ENCODE data around the gene RPRML.
"Not testable (repeated sequence)": the region's sequence is repeated elsewhere in the genome, so short reads cannot be mapped to it uniquely, and the experiment has no call there.

Gene RPRML

GRCh38 chr17:46976626-46977270 is 2.3 kb downstream of the RPRML start:
- no peak overlapping the region for H3K4me3 ChIP-seq (ENCODE audit: low read depth, low read length)

GRCh38 chr17:46975287-46975686 is 3.8 kb downstream of the RPRML start:
- no peak overlapping the region for H3K4me3 ChIP-seq (ENCODE audit: low read depth, low read length)

GRCh38 chr17:46974086-46974485 is 5.0 kb downstream of the RPRML start:
- H3K4me3 ChIP-seq (ENCODE audit: low read depth, low read length), result no peak overlapping the region

- no peak overlapping the region for H3K4me3 ChIP-seq (ENCODE audit: low read depth, low read length)
These were observed 6.7 kb downstream of the RPRML start for GRCh38 chr17:46972346-46972745.

GRCh38 chr17:46971647-46972300 is 7.3 kb downstream of the RPRML start:
- H3K4me3 ChIP-seq (ENCODE audit: low read depth, low read length), result no peak overlapping the region

- H3K4me3 ChIP-seq (ENCODE audit: low read depth, low read length), result no peak overlapping the region
These were observed 10.2 kb downstream of the RPRML start for GRCh38 chr17:46968896-46969295.

GRCh38 chr17:46968224-46968834 is 10.7 kb downstream of the RPRML start:
- no peak overlapping the region for H3K4me3 ChIP-seq (ENCODE audit: low read depth, low read length)

GRCh38 chr17:46964315-46965265 is 14.5 kb downstream of the RPRML start:
- H3K4me3 ChIP-seq (ENCODE audit: low read depth, low read length), result no peak overlapping the region

- H3K4me3 ChIP-seq (ENCODE audit: low read depth, low read length), result no peak overlapping the region
These were observed 15.5 kb downstream of the RPRML start for GRCh38 chr17:46963571-46963970.

- H3K4me3 ChIP-seq (ENCODE audit: low read depth, low read length), result no peak overlapping the region
These were observed 16.7 kb downstream of the RPRML start for GRCh38 chr17:46962374-46962790.

GRCh38 chr17:46960152-46960551 is 18.9 kb downstream of the RPRML start:
- no peak overlapping the region for H3K4me3 ChIP-seq (ENCODE audit: low read depth, low read length)

GRCh38 chr17:46958041-46958591 is 20.9 kb downstream of the RPRML start:
- H3K4me3 ChIP-seq (ENCODE audit: low read depth, low read length), result no peak overlapping the region

GRCh38 chr17:46953191-46953590 is 25.9 kb downstream of the RPRML start:
- H3K4me3 ChIP-seq (ENCODE audit: low read depth, low read length), result not testable (repeated sequence)

GRCh38 chr17:46952115-46952514 is 26.9 kb downstream of the RPRML start:
- H3K4me3 ChIP-seq (ENCODE audit: low read depth, low read length), result no peak overlapping the region

GRCh38 chr17:46951706-46952105 is 27.3 kb downstream of the RPRML start:
- H3K4me3 ChIP-seq (ENCODE audit: low read depth, low read length), result no peak overlapping the region

GRCh38 chr17:46950997-46951621 is 27.9 kb downstream of the RPRML start:
- H3K4me3 ChIP-seq (ENCODE audit: low read depth, low read length), result no peak overlapping the region

GRCh38 chr17:46950342-46950996 is 28.6 kb downstream of the RPRML start:
- no peak overlapping the region for H3K4me3 ChIP-seq (ENCODE audit: low read depth, low read length)

- H3K4me3 ChIP-seq (ENCODE audit: low read depth, low read length), result no peak overlapping the region
These were observed 29.5 kb downstream of the RPRML start for GRCh38 chr17:46949291-46950174.

- no peak overlapping the region for H3K4me3 ChIP-seq (ENCODE audit: low read depth, low read length)
These were observed 30.5 kb downstream of the RPRML start for GRCh38 chr17:46948544-46948943.

Measured in iPS-11a (cell line).